Prostate gland (tissue), 2 donors: ENCODE results near the gene DTX1. TPM values are rescaled to one million over a fixed set of nuclear protein-coding genes. Genes with fewer than 3 reads are reported as not detected.

Source experiments
- DNase-seq: peaks from one replicate; pipeline ENCODE4 v3.0.0-alpha.2; 2019; ENCODE audit warnings: low spot score
- H3K27ac ChIP-seq, 2 donors: fragments of 200-600 bp; sonication (generic); 2 replicates each; pipeline ENCODE4 v1.5.1; 2017 to 2019
- H3K27me3 ChIP-seq: fragments of 200-600 bp; sonication (generic); replicated peaks from 2 replicates; pipeline ENCODE4 v1.5.1; 2019; ENCODE audit not compliant: insufficient read depth
- H3K36me3 ChIP-seq, 2 donors: fragments of 200-600 bp; sonication (generic); 1 replicate in 1 of 2; 2 replicates in 1 of 2; pipeline versions ENCODE4 v1.5.1 to v1.8.1; 2017 to 2019
- H3K4me1 ChIP-seq: fragments of 200-600 bp; sonication (generic); replicated peaks from 2 replicates; pipeline ENCODE4 v1.5.1; 2019
- H3K4me3 ChIP-seq, 2 donors: fragments of 200-600 bp; sonication (generic); 2 replicates each; pipeline ENCODE4 v1.5.1; 2017 to 2019
- H3K9me3 ChIP-seq: fragments of 200-600 bp; sonication (generic); 2 replicates; pipeline ENCODE4 v1.5.1; 2017
- POLR2A ChIP-seq: fragments of 450-650 bp; IDR thresholded peaks from one replicate; pipeline ENCODE4 v1.6.1; 2016; ENCODE audit warnings: antibody characterized with exemption, mild to moderate bottlenecking
- POLR2AphosphoS5 ChIP-seq: sonication (generic); formaldehyde crosslinking; IDR thresholded peaks from one replicate; pipeline ENCODE4 v1.6.1; 2017; ENCODE audit warnings: antibody characterized with exemption
- WGBS: methylation state at CpG from one replicate; pipeline ENCODE4 v1.1.5; 2018; 5-methylcytosine and 5-hydroxymethylcytosine counted together
- intact Hi-C: fragments of 100-400 bp; cut with DNase I; formaldehyde crosslinking; loops from one replicate; pipeline ENCODE4 v1.14.2; 2022
- total RNA-seq, 2 donors: library from RNA; depleted of rRNA; stranded (reverse); fragments of >200 nt; gene quantifications; one replicate each; pipeline ENCODE4 v1.1.0, GENCODE V29; 2016
- TF ChIP-seq, protein P1 (sequence below), 4 experiments: fragments of 200-600 bp in 2 of 4; fragments of 450-650 bp in 2 of 4; sonication (generic) in 2 of 4; IDR thresholded peaks; 1 replicate in 3 of 4; 2 replicates in 1 of 4; pipeline ENCODE4 v1.5.1; 2016 to 2019; ENCODE audit warnings: antibody characterized with exemption in 4 of 4, mild to moderate bottlenecking in 2 of 4, moderate library complexity in 2 of 4

The DTX1 gene
- 10 to 100 TPM in 1 of 2 donors, 1 to 10 TPM in 1; 2.6 to 21.2 TPM for total RNA-seq

- intact Hi-C loops: no loop called here
- WGBS: 3% methylated on average over 51 of the region's 94 CpGs
- Histone ChIP-seq H3K4me3 (peak within 1 kb of the TSS; percentile 43 to 47), H3K27me3 (no peaks in the 10 kb centered on the region), H3K9me3 (no peaks in the 10 kb centered on the region), H3K36me3 (no peaks in the 10 kb centered on the region), H3K27ac (no peak within 1 kb of the TSS), H3K4me1 (peaks cover 3% of the 10 kb centered on the region)
- no peak for DNase-seq
- TF ChIP-seq, protein P1, sequence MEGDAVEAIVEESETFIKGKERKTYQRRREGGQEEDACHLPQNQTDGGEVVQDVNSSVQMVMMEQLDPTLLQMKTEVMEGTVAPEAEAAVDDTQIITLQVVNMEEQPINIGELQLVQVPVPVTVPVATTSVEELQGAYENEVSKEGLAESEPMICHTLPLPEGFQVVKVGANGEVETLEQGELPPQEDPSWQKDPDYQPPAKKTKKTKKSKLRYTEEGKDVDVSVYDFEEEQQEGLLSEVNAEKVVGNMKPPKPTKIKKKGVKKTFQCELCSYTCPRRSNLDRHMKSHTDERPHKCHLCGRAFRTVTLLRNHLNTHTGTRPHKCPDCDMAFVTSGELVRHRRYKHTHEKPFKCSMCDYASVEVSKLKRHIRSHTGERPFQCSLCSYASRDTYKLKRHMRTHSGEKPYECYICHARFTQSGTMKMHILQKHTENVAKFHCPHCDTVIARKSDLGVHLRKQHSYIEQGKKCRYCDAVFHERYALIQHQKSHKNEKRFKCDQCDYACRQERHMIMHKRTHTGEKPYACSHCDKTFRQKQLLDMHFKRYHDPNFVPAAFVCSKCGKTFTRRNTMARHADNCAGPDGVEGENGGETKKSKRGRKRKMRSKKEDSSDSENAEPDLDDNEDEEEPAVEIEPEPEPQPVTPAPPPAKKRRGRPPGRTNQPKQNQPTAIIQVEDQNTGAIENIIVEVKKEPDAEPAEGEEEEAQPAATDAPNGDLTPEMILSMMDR (IDR thresholded peaks at IDR 0.05): no peak
- TF ChIP-seq POLR2AphosphoS5 (no peak), POLR2A (no peak)
Measured at GRCh38 chr12:113056631-113057488, at the start of gene DTX1. TSS of gene DTX1 (plus strand) at chr12:113056730. CDS start at chr12:113058193, 1,463 bp downstream.

DNA sequence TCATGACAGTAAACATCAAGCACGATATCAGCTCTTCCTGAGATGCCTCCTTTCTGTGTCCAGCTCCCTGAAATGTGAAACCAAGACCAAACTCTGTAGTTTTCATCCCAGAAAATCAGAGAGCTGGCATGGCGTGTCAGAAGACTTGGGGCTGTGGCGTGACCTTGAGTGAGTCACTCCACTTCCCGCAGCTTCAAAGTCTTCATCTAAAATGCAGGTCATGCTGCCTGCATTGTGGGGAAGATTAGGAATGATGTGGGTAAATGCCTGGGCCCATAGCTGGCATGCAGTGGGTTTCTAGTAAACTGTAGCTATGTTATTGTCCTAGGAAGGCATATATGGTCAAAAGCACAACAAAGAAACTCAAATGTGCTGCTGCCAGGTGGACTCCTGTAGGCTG is 49.4 kb upstream of the DTX1 start:
- Histone ChIP-seq H3K36me3 (no peaks in the 10 kb centered on the region), H3K4me1 (no peaks in the 10 kb centered on the region), H3K27me3 (no peaks in the 10 kb centered on the region), H3K9me3 (no peaks in the 10 kb centered on the region), H3K27ac (no peak overlapping the region), H3K4me3 (no peak overlapping the region)
- intact Hi-C loops: no loop called here
- no peak for TF ChIP-seq POLR2AphosphoS5
- TF ChIP-seq, protein P1 (IDR thresholded peaks at IDR 0.05): no peak
- TF ChIP-seq POLR2A: no peak
- WGBS: 89% methylated on average over 4 of the region's 4 CpGs
- DNase-seq: no peak

DNA sequence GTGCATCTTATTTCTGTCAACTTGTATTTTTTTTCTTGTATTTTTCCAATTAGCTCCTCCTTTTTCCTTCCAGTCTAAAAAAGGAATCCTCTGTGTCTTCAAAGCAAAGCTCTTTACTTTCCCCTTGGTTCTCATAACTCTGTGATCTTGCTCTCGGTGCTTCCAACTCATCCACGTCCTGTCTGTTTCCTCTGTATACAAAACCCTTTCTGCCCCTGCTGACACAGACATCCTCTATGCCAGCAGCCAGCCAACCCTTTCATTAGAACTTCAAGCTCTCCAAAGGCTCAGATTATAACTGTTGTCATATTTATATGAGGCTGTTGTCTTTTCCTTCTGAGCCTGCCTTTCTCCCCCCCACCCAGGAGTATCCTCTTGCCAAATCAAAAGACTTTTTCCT is 45.8 kb upstream of the DTX1 start:
- no peak for DNase-seq
- Histone ChIP-seq H3K4me3 (no peak overlapping the region), H3K4me1 (no peaks in the 10 kb centered on the region), H3K36me3 (no peaks in the 10 kb centered on the region), H3K27ac (no peak overlapping the region), H3K27me3 (no peaks in the 10 kb centered on the region), H3K9me3 (no peaks in the 10 kb centered on the region)
- WGBS: 56% methylated on average over 2 of the region's 2 CpGs
- intact Hi-C loops: no loop called here
- TF ChIP-seq, protein P1 (IDR thresholded peaks at IDR 0.05): no peak
- no peak for TF ChIP-seq POLR2AphosphoS5
- TF ChIP-seq POLR2A: no peak

- Histone ChIP-seq H3K36me3 (no peaks in the 10 kb centered on the region), H3K4me3 (no peak overlapping the region), H3K9me3 (no peaks in the 10 kb centered on the region), H3K27me3 (no peaks in the 10 kb centered on the region), H3K4me1 (no peaks in the 10 kb centered on the region), H3K27ac (no peak overlapping the region)
- WGBS: 69% methylated on average over 9 of the region's 9 CpGs
- DNase-seq: no peak
- intact Hi-C loops: no loop called here
- TF ChIP-seq, protein P1 (IDR thresholded peaks at IDR 0.05): no peak
- no peak for TF ChIP-seq POLR2A
- no peak for TF ChIP-seq POLR2AphosphoS5
Measured at GRCh38 chr12:113014565-113014964, 42.0 kb upstream of the DTX1 start.

- no peaks in the 10 kb centered on the region for H3K27me3 ChIP-seq
- no peak overlapping the region for H3K27ac ChIP-seq
- no peaks in the 10 kb centered on the region for H3K9me3 ChIP-seq
- intact Hi-C loops: no loop called here
- 69% methylated on average over 5 of the region's 5 CpGs for WGBS
- DNase-seq: no peak
- TF ChIP-seq, protein P1 (IDR thresholded peaks at IDR 0.05): no peak
- TF ChIP-seq POLR2AphosphoS5: no peak
- TF ChIP-seq POLR2A: no peak
- no peaks in the 10 kb centered on the region for H3K36me3 ChIP-seq
- H3K4me3 ChIP-seq: no peak overlapping the region
- H3K4me1 ChIP-seq: no peaks in the 10 kb centered on the region
Measured at GRCh38 chr12:113016796-113017195, 39.7 kb upstream of the DTX1 start.
